Middle frontal gyrus (tissue), 1 donor: ENCODE data around the gene UNC79.

ENCODE experiments used
- DNase-seq: peaks from one replicate; pipeline ENCODE4 v3.0.0-alpha.2; 2015; ENCODE audit warnings: low spot score; ENCODE audit errors: extremely low spot score

UNC79 gene

GRCh38 chr14:93546642-93547041 lies 115.9 kb downstream of the UNC79 start:
- no peak for DNase-seq

GRCh38 chr14:93548102-93548843 lies 117.5 kb downstream of the UNC79 start:
- no peak for DNase-seq

- no peak for DNase-seq
Measured at GRCh38 chr14:93549595-93549994, 118.9 kb downstream of the UNC79 start.

- DNase-seq = no peak
Measured at GRCh38 chr14:93564918-93565317, 134.2 kb downstream of the UNC79 start.

GRCh38 chr14:93566065-93566693 lies 135.4 kb downstream of the UNC79 start:
- no peak for DNase-seq

- DNase-seq = no peak
Measured at GRCh38 chr14:93571275-93571674, 140.5 kb downstream of the UNC79 start.

- DNase-seq = no peak
Measured at GRCh38 chr14:93579178-93579577, 148.4 kb downstream of the UNC79 start.

- DNase-seq = no peak
Measured at GRCh38 chr14:93582516-93582915, 151.8 kb downstream of the UNC79 start.

- no peak for DNase-seq
Measured at GRCh38 chr14:93587330-93587729, 156.6 kb downstream of the UNC79 start.

- DNase-seq = no peak
Measured at GRCh38 chr14:93591506-93591905, 160.8 kb downstream of the UNC79 start.

- no peak for DNase-seq
Measured at GRCh38 chr14:93592786-93593185, 162.0 kb downstream of the UNC79 start.

- no peak for DNase-seq
Measured at GRCh38 chr14:93606091-93606490, 175.4 kb downstream of the UNC79 start.

- peak; percentile 36 for DNase-seq
Measured at GRCh38 chr14:93619176-93619793, 188.5 kb downstream of the UNC79 start.

- DNase-seq = no peak
Measured at GRCh38 chr14:93628048-93628447, 197.3 kb downstream of the UNC79 start.

- no peak for DNase-seq
Measured at GRCh38 chr14:93629643-93630042, 198.9 kb downstream of the UNC79 start.

- DNase-seq = no peak
Measured at GRCh38 chr14:93638790-93639189, 208.1 kb downstream of the UNC79 start.

GRCh38 chr14:93643127-93643526 lies 212.4 kb downstream of the UNC79 start:
- DNase-seq = no peak

GRCh38 chr14:93643676-93644075 lies 212.9 kb downstream of the UNC79 start:
- no peak for DNase-seq

GRCh38 chr14:93645200-93645599 lies 214.5 kb downstream of the UNC79 start:
- no peak for DNase-seq

- no peak for DNase-seq
Measured at GRCh38 chr14:93648440-93649168, 217.9 kb downstream of the UNC79 start.

GRCh38 chr14:93654599-93654998 lies 223.9 kb downstream of the UNC79 start:
- DNase-seq = no peak
